COR-L47 (cell line): ENCODE results near the gene F12.
A peak's percentile ranks its signal among the peaks of the same experiment; 100 is the strongest.
"Not testable (repeated sequence)": the region's sequence is repeated elsewhere in the genome, so short reads cannot be mapped to it uniquely, and the experiment has no call there.

ENCODE experiments used
- DNase-seq: peaks from one replicate; lab custom pipeline; 2025; lab: John Stamatoyannopoulos, UW

The F12 gene

DNA sequence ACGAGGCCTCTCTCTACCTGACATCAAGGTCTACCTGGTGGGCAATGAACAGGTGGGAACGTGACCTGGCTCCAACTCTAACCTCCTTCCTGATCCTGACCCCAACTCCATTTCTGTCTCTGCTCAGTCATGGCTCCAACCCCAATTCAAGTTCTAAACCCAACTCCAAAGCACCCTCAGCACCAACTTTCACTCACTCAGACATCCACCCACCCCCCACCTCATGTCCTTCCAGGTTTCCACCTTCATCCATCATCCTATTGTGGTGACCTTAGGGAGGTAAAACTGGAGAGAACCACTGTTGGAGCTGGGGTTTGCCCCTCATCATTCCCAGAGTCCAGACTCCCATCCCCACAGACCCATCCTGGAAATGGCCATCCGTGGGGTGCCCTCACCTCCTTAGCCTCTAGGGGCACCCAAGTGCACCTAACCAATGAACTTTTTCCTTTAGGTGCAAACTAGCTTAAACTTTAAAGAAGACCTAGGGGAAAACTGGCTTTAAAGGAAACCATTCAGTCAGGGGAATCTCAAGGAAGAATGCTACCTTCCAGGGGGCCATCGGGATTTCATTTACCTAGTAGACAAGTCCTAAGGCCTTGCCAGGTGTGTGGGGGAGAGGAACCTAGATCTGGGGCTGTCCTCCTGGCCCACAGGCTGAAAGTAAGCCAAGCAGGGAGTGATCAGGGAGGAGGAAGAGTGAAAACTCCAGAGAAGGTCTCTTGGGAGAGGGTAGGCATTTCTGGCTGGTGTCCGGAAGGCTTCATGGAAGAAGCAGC, 40.3 kb downstream of the F12 start:
- DNase-seq = no peak

DNA sequence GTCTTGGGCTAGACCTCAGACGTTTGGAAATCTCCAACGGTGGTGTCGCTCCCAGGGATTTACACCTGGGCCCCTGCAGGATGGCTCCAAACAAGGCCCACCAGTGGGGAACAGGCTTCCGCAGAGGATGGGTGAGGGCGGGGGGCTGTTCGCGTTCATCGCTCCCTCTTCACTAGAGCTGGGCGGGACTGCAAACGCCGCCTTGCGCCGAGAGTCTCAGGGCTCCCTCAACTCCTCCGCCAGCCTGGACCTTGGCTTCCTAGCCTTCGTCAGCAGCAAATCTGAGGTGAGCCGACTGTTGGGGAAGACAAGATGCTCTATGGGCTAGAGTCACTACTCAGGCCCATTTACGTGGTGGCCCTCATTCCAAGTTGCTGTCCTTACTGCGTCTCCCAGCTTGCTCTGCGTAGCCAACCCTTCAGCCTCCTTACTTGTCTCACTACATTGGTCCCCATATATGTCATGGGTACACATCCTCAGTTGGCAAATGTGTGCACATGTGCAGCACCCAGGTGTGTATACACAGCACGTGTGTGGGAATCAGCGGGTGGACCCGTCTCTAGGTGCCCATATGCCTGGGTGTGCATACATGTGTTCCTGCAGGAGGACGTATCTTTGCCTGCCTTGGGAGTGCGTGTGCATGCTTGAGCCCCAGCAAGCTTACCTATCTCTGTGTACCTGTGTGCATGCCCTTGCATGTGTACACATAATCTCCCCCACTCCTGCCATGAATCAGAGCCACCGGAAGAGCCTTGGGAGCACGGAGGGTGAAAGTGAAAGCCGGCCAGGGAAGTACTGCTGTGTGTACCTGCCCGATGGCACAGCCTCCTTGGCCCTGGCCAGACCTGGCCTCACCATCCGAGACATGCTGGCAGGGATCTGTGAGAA, 41.1 kb downstream of the F12 start:
- no peak for DNase-seq

DNA sequence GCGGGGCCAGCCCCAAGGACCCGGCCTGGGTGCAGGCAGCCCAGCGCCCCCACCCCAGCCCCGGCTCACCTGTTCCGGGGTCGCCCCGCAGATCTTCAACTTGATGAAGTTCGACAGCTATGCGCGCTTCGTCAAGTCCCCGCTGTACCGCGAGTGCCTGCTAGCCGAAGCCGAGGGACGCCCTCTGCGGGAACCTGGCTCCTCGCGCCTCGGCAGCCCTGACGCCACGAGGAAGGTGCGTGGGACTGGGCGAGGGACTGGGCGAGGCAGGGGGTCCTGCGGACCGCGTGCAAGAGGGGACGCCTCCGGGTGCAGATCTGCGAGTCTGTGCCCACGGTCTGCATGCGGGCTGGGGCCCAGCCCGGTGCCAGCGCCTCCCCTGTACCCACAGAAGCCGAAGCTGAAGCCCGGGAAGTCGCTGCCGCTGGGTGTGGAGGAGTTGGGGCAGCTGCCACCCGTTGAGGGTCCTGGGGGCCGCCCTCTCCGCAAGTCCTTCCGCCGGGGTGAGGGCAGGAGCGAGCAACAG, 42.0 kb downstream of the F12 start:
- DNase-seq = no peak

GRCh38 chr5:177366528-177367322, 42.6 kb downstream of the F12 start:
- no peak for DNase-seq

GRCh38 chr5:177365845-177366527, 43.4 kb downstream of the F12 start:
- DNase-seq = no peak

DNA sequence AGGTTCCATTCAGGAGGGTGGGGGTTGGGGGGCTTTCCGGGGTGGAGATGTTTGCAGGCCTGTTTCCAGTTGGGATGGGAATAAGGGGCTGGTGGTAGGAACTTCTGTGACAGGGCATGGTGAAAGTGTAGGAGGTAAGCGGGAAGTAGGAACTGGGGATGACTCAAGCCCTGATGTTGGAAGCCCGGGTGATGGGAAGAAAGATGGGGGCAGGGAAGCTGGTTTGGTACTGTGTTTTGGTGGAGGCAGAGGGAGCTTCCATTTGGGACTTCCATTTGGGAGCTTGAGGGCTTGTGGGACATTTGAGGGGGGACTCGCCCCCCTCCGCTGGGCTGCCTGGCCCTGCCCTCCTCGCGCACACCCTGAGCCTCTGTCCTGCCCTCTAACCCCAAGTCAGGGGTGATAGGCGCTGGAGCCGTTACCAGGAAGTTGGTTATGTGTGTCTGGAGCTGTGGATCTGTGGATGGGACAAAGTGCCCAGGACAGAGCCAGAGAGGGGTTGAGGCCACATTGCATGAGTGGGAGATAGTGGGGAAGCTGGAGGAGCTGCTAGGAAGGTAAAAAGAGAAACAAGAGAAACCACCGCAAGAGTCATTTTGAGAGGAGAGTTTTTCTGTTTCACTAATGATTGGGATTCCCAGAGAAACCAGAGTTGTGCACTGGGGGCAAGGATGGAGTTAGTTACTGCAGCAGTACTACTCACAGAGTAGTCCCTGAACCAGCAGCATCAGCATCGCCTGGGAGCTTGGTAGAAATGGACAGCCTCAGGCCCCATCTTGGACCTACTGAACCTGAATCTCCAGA, 45.0 kb downstream of the F12 start:
- no peak for DNase-seq

DNA sequence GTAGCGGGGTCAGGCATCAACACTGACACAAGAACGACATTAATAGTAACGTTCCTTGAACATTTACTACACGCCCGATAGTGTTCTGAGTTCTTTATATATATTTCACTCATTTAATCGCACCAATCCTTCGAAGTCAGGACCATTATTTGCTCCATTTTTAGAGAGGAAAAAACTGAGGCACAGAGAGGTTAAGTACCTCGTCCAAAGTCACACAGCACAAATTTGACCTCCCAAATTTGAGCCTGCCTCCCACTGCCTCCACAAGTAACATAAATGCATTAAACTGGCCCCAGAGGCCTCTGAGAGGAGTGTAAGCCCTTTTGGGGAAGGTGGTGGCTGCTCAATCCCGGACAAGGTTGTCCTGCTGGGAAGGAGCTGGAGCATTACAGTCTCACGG, 45.8 kb downstream of the F12 start:
- no peak for DNase-seq

DNA sequence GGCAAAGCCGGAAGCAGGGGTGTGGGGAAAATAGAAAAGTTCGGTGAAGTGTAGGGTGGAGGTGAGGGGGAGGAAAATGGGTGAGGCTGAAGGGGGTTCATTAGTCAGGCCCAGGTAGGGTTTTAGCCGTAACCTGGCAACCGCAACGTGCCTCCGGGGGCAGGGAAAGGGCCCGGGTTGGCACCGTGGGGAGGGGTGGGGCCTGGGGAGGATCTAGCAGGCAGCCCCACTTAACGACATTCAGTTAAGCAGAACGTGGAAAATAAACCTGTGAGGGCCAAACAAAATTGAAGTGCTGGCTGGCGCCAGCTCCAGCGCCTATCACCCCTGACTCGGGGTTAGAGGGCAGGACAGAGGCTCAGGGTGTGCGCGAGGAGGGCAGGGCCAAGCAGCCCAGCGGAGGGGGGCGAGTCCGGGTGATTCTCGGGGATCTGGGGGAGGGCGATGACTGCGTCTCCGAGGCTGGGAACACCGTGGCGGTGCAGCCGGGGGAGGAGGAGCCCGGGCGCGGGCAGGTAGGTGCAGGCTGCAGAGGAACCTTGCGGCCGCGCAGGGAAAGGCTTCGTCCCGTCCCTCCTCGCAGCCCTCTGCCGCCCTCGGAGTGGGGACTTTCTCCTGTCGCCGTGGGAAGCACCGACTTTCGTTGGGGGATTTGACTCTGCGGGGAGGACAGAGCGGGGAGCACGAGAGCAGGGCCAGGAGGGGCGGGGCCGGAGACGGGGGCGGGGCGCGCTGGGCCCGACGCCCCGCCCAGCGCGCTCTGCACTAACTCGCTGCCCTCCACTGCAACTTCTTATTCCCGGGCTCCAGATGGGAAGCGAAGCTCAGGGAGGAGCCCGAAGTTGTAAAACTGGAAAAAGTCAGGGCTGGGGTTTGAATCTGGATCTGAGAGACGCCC, 46.5 kb downstream of the F12 start:
- peak; percentile 47 for DNase-seq

- no peak for DNase-seq
Measured at GRCh38 chr5:177362292-177362609, 47.1 kb downstream of the F12 start.

DNA sequence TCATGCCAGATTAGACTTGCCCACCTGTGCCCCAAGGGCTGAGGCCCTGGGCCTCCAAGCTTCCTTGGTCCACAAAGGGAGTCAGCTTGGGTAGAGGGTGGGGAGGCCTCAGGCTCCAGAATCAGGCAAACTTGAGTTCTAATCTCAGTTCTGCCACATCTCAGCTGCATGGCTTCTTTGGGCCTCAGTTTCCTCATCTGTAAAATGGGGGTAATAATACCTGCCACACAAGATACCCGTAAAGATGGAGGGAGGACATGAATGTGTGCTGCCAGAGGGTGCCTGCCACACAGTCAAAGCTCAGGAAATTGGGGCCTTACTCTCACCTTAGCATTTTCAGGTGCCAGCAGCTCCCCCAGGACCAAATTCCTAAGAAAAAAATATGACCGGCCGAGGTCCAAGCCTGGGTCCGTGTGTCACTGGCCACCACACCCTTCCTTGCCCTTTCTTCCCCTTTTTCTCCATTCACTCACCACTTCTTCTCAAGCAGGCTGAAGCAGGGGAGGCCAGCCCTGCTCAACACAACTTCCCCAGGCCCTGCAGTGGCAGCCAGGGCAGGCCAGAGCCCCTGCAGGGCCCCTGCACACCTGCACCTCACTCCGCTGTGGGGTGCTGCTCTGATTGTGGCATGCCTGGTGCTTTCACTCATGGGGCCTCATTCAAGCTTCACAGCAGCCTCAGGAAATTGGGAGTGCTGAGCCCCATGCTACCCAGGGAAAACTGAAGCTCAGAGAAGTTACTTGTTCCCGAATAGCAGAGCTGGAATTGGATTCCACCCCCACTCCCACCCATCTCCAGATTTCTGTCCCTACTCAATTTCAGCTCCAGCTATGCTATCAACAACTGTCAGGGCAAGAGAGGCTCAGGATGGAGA, 47.7 kb downstream of the F12 start:
- no peak for DNase-seq

DNA sequence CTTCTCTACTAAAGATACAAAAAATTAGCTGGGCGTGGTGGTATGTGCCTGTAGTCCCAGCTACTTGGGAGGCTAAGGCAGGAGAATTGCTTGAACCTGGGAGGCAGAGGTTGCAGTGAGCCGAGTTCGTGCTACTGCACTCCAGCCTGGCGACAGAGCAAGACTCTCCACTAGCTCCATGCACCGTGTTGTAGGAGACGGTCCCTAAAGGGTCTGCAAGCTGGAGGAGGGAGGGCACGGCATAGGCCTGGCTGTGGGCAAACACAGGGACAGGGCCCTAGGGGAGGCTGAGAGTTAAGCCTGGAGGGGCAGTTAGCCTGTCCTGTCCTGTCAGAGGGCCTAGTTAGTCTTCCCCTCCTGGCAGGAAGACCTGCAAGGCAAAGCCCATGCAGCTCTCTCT, 48.6 kb downstream of the F12 start:
- not testable (repeated sequence) for DNase-seq

- no peak for DNase-seq
Measured at GRCh38 chr5:177359860-177360259, 49.5 kb downstream of the F12 start.

DNA sequence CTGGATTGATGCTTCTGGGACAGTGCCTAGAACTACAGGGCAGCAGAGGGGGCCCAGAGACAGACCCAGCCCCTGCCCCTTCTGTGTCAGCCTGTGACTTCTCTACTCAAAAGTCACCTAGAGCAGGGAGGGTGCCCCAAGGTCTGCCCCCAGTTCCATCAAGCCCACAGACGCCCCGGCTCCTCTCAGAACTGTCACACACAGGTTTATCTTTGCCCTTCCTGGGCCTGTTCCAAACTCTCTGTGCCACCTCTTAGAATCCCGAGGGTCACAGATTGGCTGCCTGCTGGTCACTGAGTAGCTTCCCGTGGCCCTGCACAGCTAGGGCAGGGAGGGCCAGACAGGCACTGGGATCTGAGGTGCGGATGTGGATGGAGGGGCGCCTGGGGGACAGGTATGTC, 49.9 kb downstream of the F12 start:
- no peak for DNase-seq

GRCh38 chr5:177358370-177358819, 51.0 kb downstream of the F12 start:
- DNase-seq = no peak

- DNase-seq = peak; percentile 61
Measured at GRCh38 chr5:177357459-177358351, 51.7 kb downstream of the F12 start, which contains the start of gene RGS14. RGS14 (plus strand) TSS chr5:177357924; CDS start chr5:177358025, 101 bp downstream.

DNA sequence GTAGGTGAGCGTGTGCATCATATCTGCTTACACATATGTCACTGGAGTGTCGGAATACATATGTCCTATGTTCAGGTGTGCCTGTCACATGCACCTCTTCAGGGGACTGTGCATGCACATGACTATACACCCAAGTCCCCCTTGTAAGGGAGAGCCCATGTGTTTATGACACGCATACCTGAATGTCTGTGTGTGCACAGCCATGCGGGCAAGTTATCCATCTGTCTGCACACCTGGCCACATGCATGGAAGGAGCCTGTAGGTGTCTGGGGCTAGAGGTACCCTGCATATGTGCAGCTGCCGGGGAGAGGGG, 52.3 kb downstream of the F12 start:
- DNase-seq = no peak

DNA sequence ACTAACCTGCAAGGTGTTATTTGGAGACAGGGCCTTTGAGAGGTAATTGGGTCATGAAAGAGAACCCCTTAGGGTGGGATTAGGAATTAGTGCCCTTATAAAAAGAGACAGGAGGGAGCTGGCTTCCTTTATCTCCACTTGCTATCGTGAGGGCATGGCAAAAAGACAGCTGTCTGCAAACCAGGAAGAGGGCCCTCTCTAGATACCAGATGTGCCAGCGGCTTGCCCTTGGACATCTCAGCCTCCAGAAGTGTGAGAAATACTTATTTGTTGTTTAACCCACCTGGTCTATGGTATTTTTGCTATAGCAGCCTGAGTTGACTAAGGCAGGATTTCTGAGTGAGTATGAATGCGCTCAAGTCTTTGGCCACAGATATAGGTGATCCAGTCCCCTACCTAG, 52.6 kb downstream of the F12 start:
- no peak for DNase-seq

GRCh38 chr5:177355868-177356168, 53.5 kb downstream of the F12 start:
- DNase-seq = no peak
